Mononuclear cell (primary cell): ENCODE measurements around the gene RAB22A. TPM values are rescaled to one million over a fixed set of nuclear protein-coding genes. Genes with fewer than 3 reads are reported as not detected.

Experiments
- H3K27me3 ChIP-seq: 2 replicates; pipeline ENCODE4 v1.6.0; 2011; ENCODE audit warnings: low read length, control low read depth; ENCODE audit not compliant: insufficient read depth
- H3K4me1 ChIP-seq: 2 replicates; pipeline ENCODE4 v1.5.1; 2011; ENCODE audit warnings: mild to moderate bottlenecking, low read length, control low read depth; ENCODE audit not compliant: insufficient read depth
- H3K4me3 ChIP-seq: 2 replicates; pipeline ENCODE4 v1.5.1; 2011; ENCODE audit warnings: mild to moderate bottlenecking, low read length, moderate library complexity
- H3K9me3 ChIP-seq: 2 replicates; pipeline ENCODE4 v1.5.1; 2011; ENCODE audit warnings: low read depth, mild to moderate bottlenecking, control low read depth, low read length
- total RNA-seq: library from RNA; depleted of rRNA; stranded (reverse); fragments of >200 nt; gene quantifications from one replicate; pipeline ENCODE4 v1.2.3, GENCODE V29; 2012

Gene RAB22A
- total RNA-seq = 11.0 TPM

- Histone ChIP-seq H3K4me3 (peak within 1 kb of the TSS; percentile 85), H3K4me1 (peaks cover 62% of the 10 kb centered on the region), H3K9me3 (no peaks in the 10 kb centered on the region), H3K27me3 (no peaks in the 10 kb centered on the region)
Measured at GRCh38 chr20:58309591-58310290, at the start of gene RAB22A. TSS of gene RAB22A (plus strand) at chr20:58309715. CDS start at chr20:58309977, 262 bp downstream.

- peaks cover 5% of the 10 kb centered on the region for H3K4me1 ChIP-seq
- no peaks in the 10 kb centered on the region for H3K9me3 ChIP-seq
- no peaks in the 10 kb centered on the region for H3K27me3 ChIP-seq
- no peak overlapping the region for H3K4me3 ChIP-seq
Measured at GRCh38 chr20:58260006-58260405, 49.5 kb upstream of the RAB22A start.

GRCh38 chr20:58261660-58262059 is 47.9 kb upstream of the RAB22A start:
- Histone ChIP-seq H3K9me3 (no peaks in the 10 kb centered on the region), H3K4me1 (peaks cover 4% of the 10 kb centered on the region), H3K27me3 (no peaks in the 10 kb centered on the region), H3K4me3 (no peak overlapping the region)

GRCh38 chr20:58264271-58264670 is 45.2 kb upstream of the RAB22A start:
- H3K4me3 ChIP-seq = no peak overlapping the region

GRCh38 chr20:58267389-58268215 is 41.9 kb upstream of the RAB22A start:
- Histone ChIP-seq H3K4me3 (no peak overlapping the region), H3K9me3 (no peaks in the 10 kb centered on the region), H3K4me1 (no peaks in the 10 kb centered on the region), H3K27me3 (no peaks in the 10 kb centered on the region)

More at GRCh38 chr20:58264271-58264670, 45.2 kb upstream of the RAB22A start:
- no peaks in the 10 kb centered on the region for H3K4me1 ChIP-seq
- no peaks in the 10 kb centered on the region for H3K9me3 ChIP-seq
- no peaks in the 10 kb centered on the region for H3K27me3 ChIP-seq

- Histone ChIP-seq H3K9me3 (no peaks in the 10 kb centered on the region), H3K4me1 (no peaks in the 10 kb centered on the region), H3K27me3 (no peaks in the 10 kb centered on the region), H3K4me3 (no peak overlapping the region)
Measured at GRCh38 chr20:58268421-58268821, 41.1 kb upstream of the RAB22A start.

- no peaks in the 10 kb centered on the region for H3K27me3 ChIP-seq
- H3K4me1 ChIP-seq = no peaks in the 10 kb centered on the region
- H3K4me3 ChIP-seq = no peak overlapping the region
- H3K9me3 ChIP-seq = no peaks in the 10 kb centered on the region
Measured at GRCh38 chr20:58268936-58269619, 40.4 kb upstream of the RAB22A start.

GRCh38 chr20:58271606-58272351 is 37.7 kb upstream of the RAB22A start:
- Histone ChIP-seq H3K27me3 (no peaks in the 10 kb centered on the region), H3K4me3 (no peak overlapping the region), H3K9me3 (no peaks in the 10 kb centered on the region), H3K4me1 (no peaks in the 10 kb centered on the region)

GRCh38 chr20:58274384-58274783 is 35.1 kb upstream of the RAB22A start:
- no peak overlapping the region for H3K4me3 ChIP-seq
- H3K4me1 ChIP-seq = no peaks in the 10 kb centered on the region
- H3K9me3 ChIP-seq = no peaks in the 10 kb centered on the region

GRCh38 chr20:58277107-58277506 is 32.4 kb upstream of the RAB22A start:
- Histone ChIP-seq H3K4me1 (no peaks in the 10 kb centered on the region), H3K4me3 (no peak overlapping the region), H3K9me3 (no peaks in the 10 kb centered on the region)

More at GRCh38 chr20:58274384-58274783, 35.1 kb upstream of the RAB22A start:
- no peaks in the 10 kb centered on the region for H3K27me3 ChIP-seq

GRCh38 chr20:58277578-58278472 is 31.7 kb upstream of the RAB22A start:
- H3K9me3 ChIP-seq = no peaks in the 10 kb centered on the region
- H3K4me1 ChIP-seq = no peaks in the 10 kb centered on the region
- H3K4me3 ChIP-seq = no peak overlapping the region
- no peaks in the 10 kb centered on the region for H3K27me3 ChIP-seq

More at GRCh38 chr20:58277107-58277506, 32.4 kb upstream of the RAB22A start:
- H3K27me3 ChIP-seq = no peaks in the 10 kb centered on the region

GRCh38 chr20:58286729-58287128 is 22.8 kb upstream of the RAB22A start:
- H3K27me3 ChIP-seq = no peaks in the 10 kb centered on the region
- H3K4me3 ChIP-seq = no peak overlapping the region
- peaks cover 20% of the 10 kb centered on the region for H3K4me1 ChIP-seq
- no peaks in the 10 kb centered on the region for H3K9me3 ChIP-seq

GRCh38 chr20:58287638-58288037 is 21.9 kb upstream of the RAB22A start:
- Histone ChIP-seq H3K4me3 (no peak overlapping the region), H3K27me3 (no peaks in the 10 kb centered on the region), H3K4me1 (peaks cover 20% of the 10 kb centered on the region), H3K9me3 (no peaks in the 10 kb centered on the region)

- Histone ChIP-seq H3K9me3 (no peaks in the 10 kb centered on the region), H3K4me1 (peaks cover 20% of the 10 kb centered on the region), H3K4me3 (no peak overlapping the region), H3K27me3 (no peaks in the 10 kb centered on the region)
Measured at GRCh38 chr20:58289143-58289542, 20.4 kb upstream of the RAB22A start.
